ENCODE data around the gene ARCN1. TPM values are rescaled to one million over a fixed set of nuclear protein-coding genes. Genes with fewer than 3 reads are reported as not detected.
A peak's percentile ranks its signal among the peaks of the same experiment; 100 is the strongest.

ARCN1 gene
- total and polyA plus RNA-seq, 2 of the 4 experiments (the other 2 are of a cell fraction) = 148 to 212 TPM

DNA sequence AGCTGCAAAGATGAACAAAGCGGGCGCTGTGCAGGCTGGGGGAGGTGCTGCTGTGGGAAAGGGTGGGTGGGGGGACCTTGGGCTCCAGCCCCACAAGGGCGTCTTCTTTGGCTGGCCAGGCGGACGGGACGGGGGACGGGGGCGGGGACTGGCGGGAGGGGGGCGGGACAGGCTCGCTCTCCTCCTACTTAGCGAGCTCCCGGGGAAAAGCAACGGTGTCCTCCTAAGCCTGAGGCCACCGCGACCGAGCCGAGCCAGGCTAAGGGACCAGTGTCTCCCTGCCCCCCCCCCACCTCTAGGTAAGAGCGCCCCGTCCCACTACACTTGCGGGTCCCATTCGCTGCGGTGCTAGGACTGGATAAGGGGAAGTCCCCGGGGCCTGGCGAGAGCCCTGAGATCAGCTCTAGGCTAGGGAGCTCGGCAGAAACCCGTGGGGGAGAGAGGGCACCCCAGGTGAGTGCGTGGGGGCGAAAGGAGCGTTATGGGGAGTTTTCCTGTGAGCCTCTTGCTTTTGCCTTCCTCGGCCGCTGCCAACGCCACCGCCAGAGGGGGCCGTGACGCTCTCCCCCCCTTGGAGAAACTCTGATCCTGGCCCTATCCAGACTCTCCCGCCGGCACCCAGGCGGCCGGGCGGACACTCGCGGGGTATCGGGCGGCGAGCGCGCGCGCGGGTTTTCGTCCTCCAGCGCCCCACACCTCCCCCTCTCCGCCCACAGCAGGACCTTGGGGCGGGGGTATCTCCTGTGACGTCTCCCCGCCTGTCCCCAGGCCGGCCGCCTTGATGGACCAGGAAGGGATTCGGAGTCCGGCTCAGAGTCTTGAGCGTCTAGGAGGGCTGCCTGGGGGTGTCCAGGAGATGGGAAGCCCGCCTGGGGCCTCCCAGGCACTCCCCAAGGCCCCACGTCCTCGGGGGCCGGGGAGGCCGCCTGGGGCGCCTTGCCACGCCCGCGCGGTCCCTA, 35.5 kb downstream of the ARCN1 start, which contains the start of gene PHLDB1:
Gene PHLDB1, plus strand, starts transcription at position 215 of the 959 bp plus-strand sequence. CDS start 6,222 bp downstream, outside the sequence.
- H2AFZ ChIP-seq (replicated peaks; ENCODE audit: low read length, poor library complexity) = peak within 1 kb of the TSS; percentile 86
- H3K4me1 ChIP-seq (ENCODE audit: control insufficient read depth, insufficient read depth, low read length) = peaks cover 40% of the 10 kb centered on the region
- H2BK15ac ChIP-seq (ENCODE audit: low read depth, low read length) = peak within 1 kb of the TSS; percentile 72; the same call in 1 of the 3 replicates
- dilution Hi-C loops (cut with HindIII; ENCODE audit: low sequenced_read_pairs, unreplicated experiment) = no loop called here
- intact Hi-C loops (cut with micrococcal nuclease) = loop anchor here (1.0 to 5.0 kb wide), 2 partner anchors 11 to 50 kb away; no protein-coding TSS in a partner anchor
- H3K4me2 ChIP-seq (ENCODE audit: low read depth, low read length) = peak within 1 kb of the TSS; percentile 91
- H2BK120ac ChIP-seq (ENCODE audit: low read depth, low read length) = peak within 1 kb of the TSS; percentile 59
- peak within 1 kb of the TSS; percentile 98 for H3K9ac ChIP-seq (ENCODE audit: low read depth, low read length)
- H3K23ac ChIP-seq (ENCODE audit: low read depth, low read length) = peak within 1 kb of the TSS; percentile 94
- peaks cover 0 to 41% of the 10 kb centered on the region in 2 experiments; a peak in 2 of 4 replicates for H3K79me1 ChIP-seq (ENCODE audit: low read depth in 1 of 2, low read length in 2 of 2)
- ATAC-seq (ENCODE audit: low read depth) (peak; percentile 35), DNase-seq (peak; percentile 67)
- H3K27ac ChIP-seq (ENCODE audit: insufficient read depth, low read length) = peak within 1 kb of the TSS; percentile 90
- peak within 1 kb of the TSS; percentile 84 for H4K5ac ChIP-seq (ENCODE audit: low read depth, low read length)
- peaks cover 3% of the 10 kb centered on the region; the same call in 1 of the 2 replicates for H3K36me3 ChIP-seq (ENCODE audit: control insufficient read depth, insufficient read depth, low read length)
- peak; percentile 39 for TF ChIP-seq SMC3 (IDR thresholded peaks at IDR 0.05; ENCODE audit: low read depth, low read length)
- peak; percentile 88 for TF ChIP-seq POLR2A (IDR thresholded peaks at IDR 0.05; ENCODE audit: low read depth, low read length)
- TF ChIP-seq MXI1 (IDR thresholded peaks at IDR 0.05; ENCODE audit: borderline replicate concordance, low read depth, low read length) = no peak
- TF ChIP-seq, protein P1, sequence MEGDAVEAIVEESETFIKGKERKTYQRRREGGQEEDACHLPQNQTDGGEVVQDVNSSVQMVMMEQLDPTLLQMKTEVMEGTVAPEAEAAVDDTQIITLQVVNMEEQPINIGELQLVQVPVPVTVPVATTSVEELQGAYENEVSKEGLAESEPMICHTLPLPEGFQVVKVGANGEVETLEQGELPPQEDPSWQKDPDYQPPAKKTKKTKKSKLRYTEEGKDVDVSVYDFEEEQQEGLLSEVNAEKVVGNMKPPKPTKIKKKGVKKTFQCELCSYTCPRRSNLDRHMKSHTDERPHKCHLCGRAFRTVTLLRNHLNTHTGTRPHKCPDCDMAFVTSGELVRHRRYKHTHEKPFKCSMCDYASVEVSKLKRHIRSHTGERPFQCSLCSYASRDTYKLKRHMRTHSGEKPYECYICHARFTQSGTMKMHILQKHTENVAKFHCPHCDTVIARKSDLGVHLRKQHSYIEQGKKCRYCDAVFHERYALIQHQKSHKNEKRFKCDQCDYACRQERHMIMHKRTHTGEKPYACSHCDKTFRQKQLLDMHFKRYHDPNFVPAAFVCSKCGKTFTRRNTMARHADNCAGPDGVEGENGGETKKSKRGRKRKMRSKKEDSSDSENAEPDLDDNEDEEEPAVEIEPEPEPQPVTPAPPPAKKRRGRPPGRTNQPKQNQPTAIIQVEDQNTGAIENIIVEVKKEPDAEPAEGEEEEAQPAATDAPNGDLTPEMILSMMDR (conservative IDR thresholded peaks at IDR 0.05; ENCODE audit: low read depth, low read length) = peak; percentile 60
- no peak for TF ChIP-seq RFX5 (IDR thresholded peaks at IDR 0.05; ENCODE audit: low read depth, low read length)
- TF ChIP-seq MAZ (IDR thresholded peaks at IDR 0.05; ENCODE audit: borderline replicate concordance, low read depth, low read length) = peak; percentile 48; the same call in 1 of the 2 replicates
- peak; percentile 37 for TF ChIP-seq RAD21 (IDR thresholded peaks at IDR 0.05; ENCODE audit: low read length)
- TF ChIP-seq CHD1 (IDR thresholded peaks at IDR 0.05; ENCODE audit: low read depth, low read length) = peak; percentile 40
- TF ChIP-seq, protein P2, sequence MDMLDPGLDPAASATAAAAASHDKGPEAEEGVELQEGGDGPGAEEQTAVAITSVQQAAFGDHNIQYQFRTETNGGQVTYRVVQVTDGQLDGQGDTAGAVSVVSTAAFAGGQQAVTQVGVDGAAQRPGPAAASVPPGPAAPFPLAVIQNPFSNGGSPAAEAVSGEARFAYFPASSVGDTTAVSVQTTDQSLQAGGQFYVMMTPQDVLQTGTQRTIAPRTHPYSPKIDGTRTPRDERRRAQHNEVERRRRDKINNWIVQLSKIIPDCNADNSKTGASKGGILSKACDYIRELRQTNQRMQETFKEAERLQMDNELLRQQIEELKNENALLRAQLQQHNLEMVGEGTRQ (IDR thresholded peaks at IDR 0.05; ENCODE audit: low read depth, low read length) = no peak
- peak within 1 kb of the TSS; percentile 91 for H3K4ac ChIP-seq (ENCODE audit: low read depth, low read length)
- in situ Hi-C loops (cut with MboI; ENCODE audit: low sequenced_read_pairs) = no loop called here
- H3K18ac ChIP-seq (ENCODE audit: low read depth, low read length) = peak within 1 kb of the TSS; percentile 83
- H2BK5ac ChIP-seq (ENCODE audit: low read depth, low read length, poor library complexity, severe bottlenecking) = peak within 1 kb of the TSS; percentile 98
- peaks cover 18% of the 10 kb centered on the region for H4K20me1 ChIP-seq (ENCODE audit: insufficient read depth, low read length)
- peak within 1 kb of the TSS; percentile 97 for H2AK9ac ChIP-seq (replicated peaks; ENCODE audit: low read depth, low read length, poor library complexity)
- H3K27me3 ChIP-seq (ENCODE audit: control insufficient read depth, insufficient read depth, low read length) = no peaks in the 10 kb centered on the region
- H3K9me3 ChIP-seq (ENCODE audit: control insufficient read depth, insufficient read depth, low read length) = no peaks in the 10 kb centered on the region
- CTCF ChIA-PET = interaction anchor here (0.6 to 0.8 kb wide), 3 partner anchors 11 to 408 kb away, joined by 3 to 4 read pairs (median 3); no protein-coding TSS in a partner anchor
- no TSS peak for BruUV-seq (replicated peaks)
- peak within 1 kb of the TSS; percentile 73 to 87 for H4K8ac ChIP-seq (ENCODE audit: low read depth in 2 of 2, low read length in 2 of 2)
- H3K56ac ChIP-seq (ENCODE audit: extremely low read depth, insufficient read depth, low read length) = peak within 1 kb of the TSS; percentile 87
- H4K91ac ChIP-seq (ENCODE audit: insufficient read depth, low read depth, low read length) = peak within 1 kb of the TSS; percentile 83
- peak within 1 kb of the TSS; percentile 28; the same call in 1 of the 2 replicates for H2BK20ac ChIP-seq (ENCODE audit: low read depth, low read length)
- POLR2A ChIA-PET (ENCODE audit: unreplicated experiment) = interaction anchor here (0.5 to 3.6 kb wide), 5 partner anchors 12 to 488 kb away, joined by 3 to 36 read pairs (median 4); no protein-coding TSS in a partner anchor
- H3K14ac ChIP-seq (replicated peaks; ENCODE audit: low read depth, low read length) = peak within 1 kb of the TSS; percentile 85
- WGBS, 2 experiments (ENCODE audit: extremely low coverage in 2 of 2, insufficient read length in 1 of 2) = 0% methylated on average over 14 of the region's 72 CpGs; no CpG with 5 or more reads in 1 of the 2 experiments
- peak within 1 kb of the TSS; percentile 86 for H2AK5ac ChIP-seq (ENCODE audit: low read depth, low read length)
- peaks cover 29% of the 10 kb centered on the region for H3K9me1 ChIP-seq (ENCODE audit: insufficient read depth, low read length)
- H3K4me3 ChIP-seq (ENCODE audit: insufficient read depth, low read depth, low read length) = peak within 1 kb of the TSS; percentile 93

Data from IMR-90 (cell line).